Activated CD8-positive, alpha-beta T cell treated with anti-CD3 and anti-CD28 coated beads, Interleukin-2, amount 10 ng/mL, durations not matched to agents 7 days and 5 days (primary cell): Measurements from ENCODE around the gene FOLR3. TPM values are rescaled to one million over a fixed set of nuclear protein-coding genes. Genes with fewer than 3 reads are reported as not detected.

ENCODE experiments used
- ATAC-seq: fragments of 150-1000 bp; cut with Tn5 transposase; one replicate; pipeline ENCODE4 v1.10.0; 2021; ENCODE audit warnings: moderate library complexity
- CTCF ChIA-PET: fragments of 350-600 bp; sonication (Branson Sonifier 250); formaldehyde crosslinking; loops from one replicate; lab custom pipeline; 2021; ENCODE audit warnings: antibody characterized with exemption; lab: Charles Lee
- POLR2A ChIA-PET: fragments of 350-600 bp; sonication (Branson Sonifier 250); formaldehyde crosslinking; loops from one replicate; lab custom pipeline; 2021; ENCODE audit warnings: antibody characterized with exemption; lab: Charles Lee
- DNase-seq: peaks from one replicate; pipeline ENCODE4 v3.0.0-alpha.2; 2020
- H3K27ac Mint-ChIP-seq: one replicate; pipeline ENCODE4 v1.8.0; 2021; ENCODE audit warnings: mild to moderate bottlenecking, mixed read lengths
- H3K27me3 Mint-ChIP-seq: one replicate; pipeline ENCODE4 v1.8.0; 2021; ENCODE audit warnings: low read depth, mixed read lengths
- H3K36me3 Mint-ChIP-seq: one replicate; pipeline ENCODE4 v1.8.0; 2021; ENCODE audit warnings: low read depth, mixed read lengths
- H3K4me1 Mint-ChIP-seq: one replicate; pipeline ENCODE4 v1.8.0; 2021; ENCODE audit warnings: low read depth, mixed read lengths
- H3K4me3 Mint-ChIP-seq: one replicate; pipeline ENCODE4 v1.8.0; 2021; ENCODE audit warnings: mild to moderate bottlenecking, mixed read lengths
- H3K9me3 Mint-ChIP-seq: one replicate; pipeline ENCODE4 v1.8.0; 2022; ENCODE audit warnings: mixed read lengths; ENCODE audit not compliant: insufficient read depth
- total RNA-seq, 2 experiments: library from RNA; stranded (reverse); gene quantifications; one replicate each; pipeline ENCODE4 v1.2.3, GENCODE V29; 2021

Gene FOLR3
- total RNA-seq, 2 experiments from 2014 or later = not detected

DNA sequence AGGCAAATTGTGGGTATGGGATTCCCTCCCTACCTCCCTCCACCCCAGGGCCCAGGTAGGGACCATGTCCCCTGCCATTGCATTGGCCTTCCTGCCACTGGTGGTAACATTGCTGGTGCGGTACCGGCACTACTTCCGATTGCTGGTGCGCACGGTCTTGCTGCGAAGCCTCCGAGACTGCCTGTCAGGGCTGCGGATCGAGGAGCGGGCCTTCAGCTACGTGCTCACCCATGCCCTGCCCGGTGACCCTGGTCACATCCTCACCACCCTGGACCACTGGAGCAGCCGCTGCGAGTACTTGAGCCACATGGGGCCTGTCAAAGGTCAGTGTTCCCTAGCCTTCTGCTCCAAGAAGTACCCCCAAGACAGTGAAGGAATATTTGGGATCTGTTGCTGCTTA lies 29.6 kb upstream of the FOLR3 start, which contains the start of gene TOMT:
TOMT (plus strand) TSS at position 37 of the 400 bp plus-strand sequence; CDS start at position 65, 28 bp downstream.
- CTCF ChIA-PET = interaction anchor here (0.8 to 1.8 kb wide), 3 partner anchors 14 to 81 kb away, joined by 4 read pairs; no protein-coding TSS in a partner anchor
- ATAC-seq = no peak
- Mint-ChIP-seq H3K4me3 (no peak within 1 kb of the TSS), H3K4me1 (peaks cover 30% of the 10 kb centered on the region), H3K9me3 (no peaks in the 10 kb centered on the region), H3K27me3 (no peaks in the 10 kb centered on the region), H3K27ac (no peak within 1 kb of the TSS), H3K36me3 (peaks cover 23% of the 10 kb centered on the region)
- no peak for DNase-seq
- POLR2A ChIA-PET = interaction anchor here (0.7 to 1.4 kb wide), 2 partner anchors 11 to 1027 kb away, joined by 3 read pairs; no protein-coding TSS in a partner anchor

DNA sequence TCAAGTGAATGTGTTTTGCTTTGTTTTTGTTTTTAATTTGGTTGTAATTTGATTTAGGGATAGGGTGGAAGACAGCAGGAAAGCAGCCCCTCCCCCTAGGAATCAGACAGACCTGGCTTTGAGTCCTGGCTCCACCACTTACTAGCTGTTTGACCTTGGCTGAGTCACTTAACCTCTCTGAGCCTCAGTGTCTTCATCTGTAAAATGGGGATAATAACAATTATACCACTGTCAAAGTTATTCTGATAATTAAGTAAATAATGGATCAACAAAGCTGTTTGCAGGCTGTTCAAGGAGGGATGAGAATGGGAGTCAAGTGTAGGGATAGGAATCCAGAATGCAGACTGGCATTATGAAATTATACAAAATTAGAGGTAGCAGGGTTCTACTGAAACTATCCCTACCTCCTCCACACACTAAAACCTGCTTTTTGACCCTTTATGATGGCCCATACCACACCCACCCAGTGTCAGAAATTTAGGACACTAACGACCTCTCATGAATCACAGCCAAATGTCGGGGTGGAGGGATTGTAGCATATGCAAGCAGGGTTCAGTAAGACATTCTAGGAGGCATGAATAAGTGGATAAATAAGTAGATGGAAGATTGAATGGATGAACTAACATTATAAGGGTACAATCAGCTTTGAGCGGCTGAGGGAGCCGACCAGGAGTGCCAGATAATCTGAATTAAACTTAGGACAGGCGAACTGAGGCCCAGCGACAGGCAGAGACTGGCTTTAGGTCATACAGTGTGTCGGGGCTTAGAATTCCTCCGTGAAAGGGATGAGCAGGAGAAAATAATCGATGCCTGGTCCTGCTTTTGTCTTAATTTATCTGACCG lies 24.0 kb upstream of the FOLR3 start:
- Mint-ChIP-seq H3K27me3 (no peaks in the 10 kb centered on the region), H3K27ac (peak overlapping the region; percentile 100), H3K9me3 (no peaks in the 10 kb centered on the region), H3K4me1 (peaks cover 20% of the 10 kb centered on the region), H3K4me3 (peak overlapping the region; percentile 95), H3K36me3 (peaks cover 8% of the 10 kb centered on the region)
- DNase-seq = no peak
- ChIA-PET CTCF (interaction anchor here (1.1 to 3.7 kb wide), 7 partner anchors 9 to 323 kb away, joined by 3 to 25 read pairs (median 4); partner anchors contain the start of gene CLPB), POLR2A (interaction anchor here (0.9 to 3.6 kb wide), 10 partner anchors 10 to 319 kb away, joined by 3 to 45 read pairs (median 4); partner anchors contain the start of genes LAMTOR1, RNF121 and XNDC1N)
- ATAC-seq = no peak

DNA sequence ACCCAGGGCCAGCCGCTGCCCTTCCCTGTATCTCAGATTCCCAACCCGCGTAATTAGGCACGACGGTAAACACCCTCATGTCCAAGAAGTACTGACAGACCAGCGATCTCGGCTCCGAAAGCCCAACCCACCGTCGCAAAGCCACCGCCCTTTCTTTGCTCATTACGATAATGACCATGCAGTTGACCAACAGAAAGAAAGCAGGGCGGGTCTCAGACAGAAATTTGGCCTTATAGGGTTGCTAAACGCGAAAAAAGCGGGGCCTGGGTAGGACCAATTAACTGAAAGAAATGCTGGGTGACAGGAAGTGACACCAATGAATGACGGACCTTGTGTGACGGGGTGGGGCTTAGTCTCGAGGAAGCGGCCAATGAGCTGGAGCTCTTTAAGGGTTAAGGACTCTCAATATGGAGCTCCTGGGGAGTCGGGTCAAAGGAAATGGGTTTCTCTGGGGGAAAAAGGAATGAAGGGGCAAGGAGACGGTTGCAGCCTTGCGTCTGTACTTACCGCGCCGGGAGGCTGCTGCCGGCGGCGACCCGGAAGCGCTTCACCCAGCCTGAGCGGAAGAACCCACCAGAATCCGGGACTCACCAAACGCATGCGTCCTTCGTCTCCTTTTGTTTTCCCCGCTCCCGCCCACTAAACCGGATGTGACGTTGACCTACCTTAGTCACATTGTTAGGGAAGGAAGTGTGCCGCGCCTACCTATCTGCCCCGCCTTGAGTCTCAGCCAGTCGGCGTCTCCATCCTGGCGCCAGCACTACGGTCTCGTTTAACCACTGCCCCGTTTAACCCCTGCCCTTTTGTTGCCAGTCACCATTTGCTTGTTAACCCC lies 23.2 kb upstream of the FOLR3 start, which contains the start of gene ANAPC15:
ANAPC15 (minus strand) TSS at position 553 of the 835 bp plus-strand sequence. CDS start 1,419 bp downstream, outside the sequence.
- Mint-ChIP-seq H3K9me3 (no peaks in the 10 kb centered on the region), H3K4me1 (peaks cover 20% of the 10 kb centered on the region), H3K27me3 (no peaks in the 10 kb centered on the region), H3K27ac (peak within 1 kb of the TSS; percentile 100), H3K4me3 (peak within 1 kb of the TSS; percentile 95), H3K36me3 (peaks cover 8% of the 10 kb centered on the region)
- POLR2A ChIA-PET = interaction anchor here (0.6 to 3.6 kb wide), 17 partner anchors 11 to 1895 kb away, joined by 3 to 45 read pairs (median 4); partner anchors contain the start of genes INPPL1, LAMTOR1, RNF121 and XNDC1N
- DNase-seq = peak; percentile 100
- CTCF ChIA-PET = interaction anchor here (1.1 to 3.7 kb wide), 6 partner anchors 10 to 322 kb away, joined by 3 to 25 read pairs (median 6); partner anchors contain the start of gene CLPB
- peak; percentile 93 for ATAC-seq

DNA sequence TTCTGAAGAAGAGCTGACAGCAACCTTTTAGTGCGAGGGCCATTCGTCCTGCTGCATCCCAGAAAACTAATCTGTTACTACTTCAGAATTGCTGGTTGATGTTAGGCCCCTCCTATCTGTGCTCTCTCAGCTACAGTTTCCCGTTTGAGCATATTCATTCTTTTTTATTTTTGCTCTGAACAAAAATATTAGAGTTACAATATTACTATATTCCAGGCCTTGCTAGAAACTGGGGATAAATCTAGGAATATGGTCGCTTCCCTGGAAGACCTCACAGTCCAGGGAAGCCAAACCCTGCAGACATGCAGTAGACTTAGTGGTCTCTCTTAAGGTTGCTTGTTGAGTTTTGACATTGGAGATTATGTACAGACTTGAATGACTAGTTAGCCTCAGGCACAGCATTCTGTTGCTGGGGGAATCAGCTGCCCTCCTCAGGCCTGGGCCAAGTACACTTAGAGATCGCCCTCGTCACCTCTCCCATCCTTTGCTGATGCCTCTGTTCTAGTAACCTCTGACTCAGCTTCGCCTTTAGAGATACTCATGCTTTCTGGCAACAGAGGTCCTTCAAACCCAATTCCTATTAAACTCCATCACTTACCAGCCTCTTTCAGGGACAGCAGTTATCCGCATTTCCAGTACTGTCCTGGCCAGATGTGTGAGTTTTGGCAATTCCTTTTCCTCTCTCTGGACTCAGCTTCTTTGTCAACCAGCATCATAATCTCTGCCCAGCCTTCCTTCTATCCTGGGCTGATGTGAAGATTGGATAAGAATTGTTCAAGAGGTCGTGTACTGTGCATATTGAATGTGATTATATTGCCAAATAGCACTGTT lies 22.3 kb upstream of the FOLR3 start:
- H3K4me1 Mint-ChIP-seq = peaks cover 20% of the 10 kb centered on the region
- DNase-seq (no peak), ATAC-seq (no peak)
- no peaks in the 10 kb centered on the region for H3K27me3 Mint-ChIP-seq
- peaks cover 8% of the 10 kb centered on the region for H3K36me3 Mint-ChIP-seq
- no peaks in the 10 kb centered on the region for H3K9me3 Mint-ChIP-seq
- peak overlapping the region; percentile 100 for H3K27ac Mint-ChIP-seq
- peak overlapping the region; percentile 95 for H3K4me3 Mint-ChIP-seq
- ChIA-PET CTCF (interaction anchor here (1.1 to 3.7 kb wide), 6 partner anchors 11 to 321 kb away, joined by 3 to 25 read pairs (median 6); partner anchors contain the start of gene CLPB), POLR2A (interaction anchor here (0.6 to 3.6 kb wide), 16 partner anchors 11 to 1894 kb away, joined by 3 to 45 read pairs (median 4); partner anchors contain the start of genes INPPL1, LAMTOR1, RNF121 and XNDC1N)

DNA sequence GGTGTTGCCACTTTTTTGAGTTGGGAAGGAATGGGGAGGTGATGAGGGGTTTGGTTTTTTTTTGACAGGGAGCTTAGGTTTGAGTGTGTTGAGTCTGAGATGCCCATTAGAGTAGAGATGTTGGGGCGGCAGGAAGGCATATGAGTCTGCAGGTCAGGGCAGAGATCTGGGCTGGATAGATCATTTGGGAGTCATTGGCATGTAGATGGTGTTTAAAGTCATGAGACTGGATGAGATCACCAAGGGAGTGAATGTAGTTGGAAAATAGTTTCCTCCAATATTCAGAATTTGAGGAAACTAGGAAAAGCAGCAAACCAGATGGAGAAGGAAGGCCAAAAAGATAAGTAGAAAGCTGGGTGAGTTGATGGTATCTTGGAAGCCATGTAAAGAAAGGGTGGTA lies 21.0 kb upstream of the FOLR3 start:
- DNase-seq (no peak), ATAC-seq (no peak)
- Mint-ChIP-seq H3K4me3 (no peak overlapping the region), H3K9me3 (no peaks in the 10 kb centered on the region), H3K27me3 (no peaks in the 10 kb centered on the region), H3K36me3 (peaks cover 8% of the 10 kb centered on the region), H3K4me1 (peaks cover 26% of the 10 kb centered on the region), H3K27ac (no peak overlapping the region)
- POLR2A ChIA-PET = no interaction called here
- CTCF ChIA-PET = interaction anchor here (2.7 kb wide), 1 partner anchor 29 kb away, joined by 9 read pairs; no protein-coding TSS in a partner anchor

DNA sequence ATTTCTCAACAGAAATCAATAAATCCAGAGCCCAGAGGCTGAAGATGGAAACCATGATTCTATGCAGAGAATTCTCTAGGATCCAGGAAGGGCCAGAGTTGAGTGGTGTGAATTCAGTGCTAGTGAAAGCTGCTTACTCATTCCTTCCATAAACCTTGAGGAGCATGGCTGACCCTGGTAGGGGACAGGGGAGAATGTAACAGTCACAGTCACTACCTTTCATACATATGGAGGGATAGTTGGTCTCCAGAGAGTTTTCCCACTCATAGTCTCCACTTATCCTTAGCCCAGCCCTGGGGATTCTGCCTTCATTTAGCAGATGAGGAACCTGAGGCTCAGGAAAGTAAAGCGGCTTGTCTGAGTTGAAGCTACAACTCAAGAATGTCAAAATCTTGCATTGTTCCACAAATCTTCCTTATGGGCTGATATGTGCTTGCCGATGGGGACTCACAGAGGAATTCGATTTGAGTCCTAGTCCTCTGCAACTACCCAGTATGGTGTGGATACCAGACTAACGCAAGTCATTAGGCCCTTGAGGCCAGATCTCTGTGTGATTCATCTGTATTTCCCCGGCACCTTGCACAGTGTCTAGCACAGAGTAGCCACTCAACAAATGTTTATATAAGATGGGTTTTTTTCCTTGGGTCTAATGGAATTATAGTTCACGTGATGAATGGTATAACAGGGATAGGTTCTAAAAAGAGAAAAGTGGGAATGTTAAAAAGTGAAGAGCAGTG lies 19.3 kb upstream of the FOLR3 start:
- H3K4me3 Mint-ChIP-seq = no peak overlapping the region
- H3K4me1 Mint-ChIP-seq = peaks cover 22% of the 10 kb centered on the region
- peaks cover 2% of the 10 kb centered on the region for H3K36me3 Mint-ChIP-seq
- no peak overlapping the region for H3K27ac Mint-ChIP-seq
- POLR2A ChIA-PET = no interaction called here
- CTCF ChIA-PET = interaction anchor here (1.0 to 2.7 kb wide), 2 partner anchors 9 to 28 kb away, joined by 3 to 9 read pairs; no protein-coding TSS in a partner anchor
- no peaks in the 10 kb centered on the region for H3K9me3 Mint-ChIP-seq
- H3K27me3 Mint-ChIP-seq = no peaks in the 10 kb centered on the region
- DNase-seq (no peak), ATAC-seq (no peak)

DNA sequence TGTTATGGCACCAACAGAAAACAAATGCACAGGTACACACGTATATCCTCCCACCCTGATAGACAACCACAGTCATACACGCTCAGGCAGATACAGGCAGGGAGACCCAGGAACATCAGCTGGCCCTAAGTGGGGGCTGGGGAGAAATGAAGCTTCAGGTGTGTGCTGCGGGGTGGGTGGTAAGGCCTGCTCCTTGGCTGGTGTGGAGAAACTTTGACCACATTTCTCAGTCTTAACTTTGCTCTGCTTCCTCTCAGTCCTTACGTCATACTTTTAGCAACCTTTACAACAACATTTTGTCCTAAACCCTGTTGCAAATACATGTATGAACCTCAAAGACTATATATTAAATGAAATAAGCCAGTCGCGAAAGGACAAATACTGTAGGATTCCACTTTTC lies 16.3 kb upstream of the FOLR3 start:
- Mint-ChIP-seq H3K4me1 (peaks cover 6% of the 10 kb centered on the region), H3K9me3 (no peaks in the 10 kb centered on the region), H3K27ac (no peak overlapping the region), H3K4me3 (no peak overlapping the region), H3K27me3 (no peaks in the 10 kb centered on the region), H3K36me3 (no peaks in the 10 kb centered on the region)
- DNase-seq (no peak), ATAC-seq (no peak)
- ChIA-PET POLR2A (interaction anchor here (0.7 kb wide), 1 partner anchor 19 kb away, joined by 4 read pairs; no protein-coding TSS in a partner anchor), CTCF (interaction anchor here (2.2 kb wide), 1 partner anchor 25 kb away, joined by 7 read pairs; no protein-coding TSS in a partner anchor)

DNA sequence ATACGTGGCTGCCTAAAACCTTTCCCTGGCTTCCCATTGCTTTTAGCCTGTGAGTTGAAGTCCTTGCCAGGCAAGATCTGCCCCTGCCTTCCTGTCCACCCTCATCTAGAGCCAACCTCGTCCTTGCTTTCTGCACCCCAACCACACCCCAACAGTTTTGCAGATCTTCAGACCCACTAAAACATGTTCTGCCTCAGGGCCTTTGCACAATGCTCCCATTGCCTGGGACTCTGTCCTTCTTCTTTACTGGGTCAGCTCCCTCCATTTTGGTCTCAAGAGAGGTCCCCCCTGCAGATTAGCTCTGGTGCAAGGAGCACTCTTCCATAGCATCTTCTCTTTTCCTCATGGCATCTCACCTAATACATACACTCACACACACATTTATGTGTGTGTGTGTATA lies 14.6 kb upstream of the FOLR3 start:
- POLR2A ChIA-PET = no interaction called here
- peaks cover 6% of the 10 kb centered on the region for H3K4me1 Mint-ChIP-seq

DNA sequence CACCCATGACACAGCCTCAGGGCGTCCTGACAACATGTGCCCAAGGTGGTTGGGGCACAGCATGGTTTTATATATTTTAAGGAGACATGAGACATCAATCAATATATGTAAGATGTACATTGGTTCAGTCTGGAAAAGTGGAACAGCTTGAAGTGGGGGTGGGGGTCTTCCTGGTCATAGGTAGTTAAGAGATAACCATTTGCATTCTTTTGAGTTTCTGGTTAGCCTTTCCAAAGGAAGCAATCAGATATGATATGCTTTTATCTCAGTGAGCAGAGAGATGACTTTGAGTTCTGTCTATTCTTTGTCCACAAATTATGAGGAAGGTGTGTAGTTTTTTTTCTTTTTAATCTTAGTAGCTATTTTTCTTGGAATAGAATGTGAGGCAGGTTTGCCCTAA lies 12.9 kb upstream of the FOLR3 start:
- DNase-seq (no peak), ATAC-seq (no peak)
- Mint-ChIP-seq H3K4me3 (no peak overlapping the region), H3K4me1 (peaks cover 6% of the 10 kb centered on the region), H3K27me3 (peaks cover 2% of the 10 kb centered on the region), H3K9me3 (peaks cover under 1% of the 10 kb centered on the region), H3K36me3 (no peaks in the 10 kb centered on the region), H3K27ac (no peak overlapping the region)
- CTCF ChIA-PET = no interaction called here
- POLR2A ChIA-PET = no interaction called here

More for the DNA sequence above, 14.6 kb upstream of the FOLR3 start:
- no peak for ATAC-seq
- CTCF ChIA-PET = interaction anchor here (0.7 kb wide), 1 partner anchor 22 kb away, joined by 3 read pairs; no protein-coding TSS in a partner anchor
- Mint-ChIP-seq H3K4me3 (no peak overlapping the region), H3K9me3 (no peaks in the 10 kb centered on the region), H3K27ac (no peak overlapping the region), H3K36me3 (no peaks in the 10 kb centered on the region), H3K27me3 (no peaks in the 10 kb centered on the region)
- no peak for DNase-seq
